ENCODE data around the gene ERBIN.

DNA sequence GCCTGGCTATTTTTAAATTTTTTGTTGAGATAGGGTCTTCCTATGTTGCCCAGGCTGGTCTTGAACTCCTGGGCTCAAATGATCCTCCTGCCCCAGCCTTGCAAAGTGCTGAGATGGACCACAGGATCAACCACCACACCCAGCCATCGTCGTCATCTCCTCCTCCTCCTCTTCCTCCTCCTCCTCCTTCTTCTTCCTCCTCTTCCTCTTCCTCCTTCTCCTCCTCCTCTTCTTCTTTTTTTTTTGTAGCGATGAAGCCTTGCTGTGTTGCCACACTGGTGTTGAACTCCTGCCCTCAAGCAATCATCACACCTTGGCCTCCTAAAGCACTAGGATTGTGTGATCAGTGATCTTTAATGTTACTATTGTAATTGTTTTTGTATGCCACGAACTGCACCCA, 49.4 kb upstream of the ERBIN start:
- TF ChIP-seq, protein P1, sequence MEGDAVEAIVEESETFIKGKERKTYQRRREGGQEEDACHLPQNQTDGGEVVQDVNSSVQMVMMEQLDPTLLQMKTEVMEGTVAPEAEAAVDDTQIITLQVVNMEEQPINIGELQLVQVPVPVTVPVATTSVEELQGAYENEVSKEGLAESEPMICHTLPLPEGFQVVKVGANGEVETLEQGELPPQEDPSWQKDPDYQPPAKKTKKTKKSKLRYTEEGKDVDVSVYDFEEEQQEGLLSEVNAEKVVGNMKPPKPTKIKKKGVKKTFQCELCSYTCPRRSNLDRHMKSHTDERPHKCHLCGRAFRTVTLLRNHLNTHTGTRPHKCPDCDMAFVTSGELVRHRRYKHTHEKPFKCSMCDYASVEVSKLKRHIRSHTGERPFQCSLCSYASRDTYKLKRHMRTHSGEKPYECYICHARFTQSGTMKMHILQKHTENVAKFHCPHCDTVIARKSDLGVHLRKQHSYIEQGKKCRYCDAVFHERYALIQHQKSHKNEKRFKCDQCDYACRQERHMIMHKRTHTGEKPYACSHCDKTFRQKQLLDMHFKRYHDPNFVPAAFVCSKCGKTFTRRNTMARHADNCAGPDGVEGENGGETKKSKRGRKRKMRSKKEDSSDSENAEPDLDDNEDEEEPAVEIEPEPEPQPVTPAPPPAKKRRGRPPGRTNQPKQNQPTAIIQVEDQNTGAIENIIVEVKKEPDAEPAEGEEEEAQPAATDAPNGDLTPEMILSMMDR (IDR thresholded peaks at IDR 0.05): no peak
- TF ChIP-seq POLR2A (IDR thresholded peaks at IDR 0.05): no peak

All from Peyer's patch (tissue), 4 donors.